ENCODE results near the gene PRPF40A.

DNA sequence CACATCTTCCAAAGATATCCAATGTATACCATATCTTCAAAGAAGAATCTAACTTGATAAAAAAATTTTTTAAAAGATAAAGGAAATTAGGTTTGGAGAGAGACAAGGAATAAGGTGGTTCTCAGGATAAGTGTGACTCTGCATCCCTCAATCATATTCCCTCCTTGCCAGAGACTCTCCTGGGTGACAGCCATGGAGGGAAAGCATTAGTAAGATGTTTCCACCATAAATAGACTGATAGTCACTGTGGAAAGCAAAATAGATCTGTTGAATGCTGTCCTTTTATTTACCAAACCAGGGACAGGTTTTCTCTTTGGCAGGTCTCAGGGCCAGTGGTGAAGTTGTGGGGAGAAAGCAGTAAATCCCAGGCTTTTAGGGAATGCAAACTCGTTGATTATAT is 107.6 kb downstream of the PRPF40A start:
- TF ChIP-seq, protein P1, sequence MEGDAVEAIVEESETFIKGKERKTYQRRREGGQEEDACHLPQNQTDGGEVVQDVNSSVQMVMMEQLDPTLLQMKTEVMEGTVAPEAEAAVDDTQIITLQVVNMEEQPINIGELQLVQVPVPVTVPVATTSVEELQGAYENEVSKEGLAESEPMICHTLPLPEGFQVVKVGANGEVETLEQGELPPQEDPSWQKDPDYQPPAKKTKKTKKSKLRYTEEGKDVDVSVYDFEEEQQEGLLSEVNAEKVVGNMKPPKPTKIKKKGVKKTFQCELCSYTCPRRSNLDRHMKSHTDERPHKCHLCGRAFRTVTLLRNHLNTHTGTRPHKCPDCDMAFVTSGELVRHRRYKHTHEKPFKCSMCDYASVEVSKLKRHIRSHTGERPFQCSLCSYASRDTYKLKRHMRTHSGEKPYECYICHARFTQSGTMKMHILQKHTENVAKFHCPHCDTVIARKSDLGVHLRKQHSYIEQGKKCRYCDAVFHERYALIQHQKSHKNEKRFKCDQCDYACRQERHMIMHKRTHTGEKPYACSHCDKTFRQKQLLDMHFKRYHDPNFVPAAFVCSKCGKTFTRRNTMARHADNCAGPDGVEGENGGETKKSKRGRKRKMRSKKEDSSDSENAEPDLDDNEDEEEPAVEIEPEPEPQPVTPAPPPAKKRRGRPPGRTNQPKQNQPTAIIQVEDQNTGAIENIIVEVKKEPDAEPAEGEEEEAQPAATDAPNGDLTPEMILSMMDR (IDR thresholded peaks at IDR 0.05): no peak
- no peak for TF ChIP-seq POLR2A (IDR thresholded peaks at IDR 0.05)
